ENCODE results near the gene OSM.

Gene OSM

DNA sequence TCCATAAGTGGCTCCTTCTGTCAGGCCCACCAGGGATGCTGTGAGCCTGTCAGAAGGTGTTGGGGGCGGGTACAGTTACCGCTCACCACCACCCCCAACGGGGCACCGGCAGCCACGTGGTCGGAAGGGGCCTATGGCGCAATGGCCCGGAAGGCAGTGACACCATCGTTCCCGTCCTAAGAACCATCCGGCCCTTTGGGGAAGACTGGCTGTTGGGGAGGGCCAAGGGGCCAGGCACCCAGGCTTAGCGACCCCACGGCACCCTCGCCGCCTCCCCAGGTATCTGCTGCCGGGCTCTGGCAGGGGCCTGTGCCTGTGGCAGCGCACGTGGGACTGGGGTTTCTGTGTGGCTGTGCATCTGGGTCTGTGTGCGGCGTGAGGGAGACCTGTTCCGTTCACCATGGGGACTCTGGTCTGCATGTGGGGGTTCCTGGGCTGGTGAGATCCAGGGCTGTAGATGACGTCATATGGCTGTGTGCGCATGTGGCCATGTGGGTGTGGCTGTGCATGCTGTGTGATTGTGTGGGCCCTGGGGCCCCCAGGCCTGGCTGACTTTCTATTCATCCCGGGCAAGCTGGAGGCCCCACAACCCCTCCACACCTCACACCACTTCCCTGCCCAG is 717 bp downstream of the OSM start:
- DNase-seq: peak in 14 of 56 donors; percentile 8 to 51 (median 24)

- DNase-seq: no peak
Observed at GRCh38 chr22:30265131-30265720, 1.4 kb downstream of the OSM start.

DNA sequence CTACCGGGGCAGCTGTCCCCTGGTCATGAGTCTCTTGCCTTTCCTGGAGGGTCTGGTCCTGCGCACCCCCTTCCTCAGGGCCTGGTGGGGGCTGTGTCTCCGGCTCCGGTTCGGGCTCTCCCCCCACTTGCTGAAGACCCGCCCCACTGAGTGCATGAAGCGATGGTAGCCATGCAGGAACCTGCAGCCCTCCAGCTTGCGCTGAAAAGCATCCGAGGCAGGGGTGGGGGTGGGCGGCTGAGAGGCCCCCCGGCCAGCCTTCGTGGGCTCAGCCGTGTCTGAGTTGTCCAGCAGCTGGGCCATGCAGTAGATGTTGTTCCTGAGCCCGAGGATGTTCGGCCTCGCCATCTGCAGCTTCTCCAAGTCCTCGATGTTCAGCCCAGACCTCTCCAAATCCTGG is 2.8 kb downstream of the OSM start:
- DNase-seq: no peak

DNA sequence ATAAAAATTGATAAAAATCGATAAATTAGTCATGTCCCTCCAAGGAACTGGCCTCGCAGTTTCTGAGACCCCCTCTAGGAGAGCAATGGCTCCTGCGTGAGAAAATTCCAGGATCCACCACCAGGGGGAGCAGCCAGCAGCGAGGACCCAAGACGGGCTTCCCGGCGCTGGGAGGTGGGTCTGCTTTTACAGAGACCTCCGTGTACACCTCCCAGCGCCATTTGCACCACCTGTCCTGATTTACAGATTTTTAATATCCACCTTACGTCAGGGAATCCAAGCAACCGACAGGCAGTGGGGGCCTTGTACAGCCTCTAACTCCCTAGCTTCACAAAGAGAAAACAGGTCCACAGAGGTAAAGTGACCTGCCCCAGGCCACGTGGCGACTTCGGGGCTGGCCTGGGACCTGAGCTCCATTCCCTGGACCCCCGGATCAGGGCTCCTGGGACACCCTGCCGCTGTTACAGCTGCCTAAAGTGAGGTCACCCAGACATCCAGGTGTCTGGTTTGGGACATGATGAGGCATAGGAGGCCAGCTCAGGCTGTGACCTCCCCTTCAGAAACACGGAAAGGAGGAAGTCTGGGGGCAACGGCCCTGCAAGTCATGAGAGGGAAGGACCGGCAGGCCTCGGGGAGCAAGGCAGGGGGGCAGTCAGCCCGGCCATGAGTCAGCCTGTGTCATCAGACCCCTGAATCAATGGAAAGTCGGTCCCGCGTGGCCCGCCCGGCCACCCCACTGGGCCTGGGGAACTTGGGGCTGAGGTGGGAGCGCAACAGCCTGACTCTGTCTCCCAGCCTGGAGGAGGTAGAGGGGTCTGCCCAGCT is 3.5 kb downstream of the OSM start:
- DNase-seq: peak in 47 of 56 donors; percentile 10 to 74 (median 44)

- DNase-seq: no peak
Observed at GRCh38 chr22:30262112-30262511, 4.5 kb downstream of the OSM start.

GRCh38 chr22:30261134-30261533 is 5.5 kb downstream of the OSM start:
- no peak for DNase-seq

GRCh38 chr22:30260682-30261081 is 6.0 kb downstream of the OSM start:
- DNase-seq: no peak

DNA sequence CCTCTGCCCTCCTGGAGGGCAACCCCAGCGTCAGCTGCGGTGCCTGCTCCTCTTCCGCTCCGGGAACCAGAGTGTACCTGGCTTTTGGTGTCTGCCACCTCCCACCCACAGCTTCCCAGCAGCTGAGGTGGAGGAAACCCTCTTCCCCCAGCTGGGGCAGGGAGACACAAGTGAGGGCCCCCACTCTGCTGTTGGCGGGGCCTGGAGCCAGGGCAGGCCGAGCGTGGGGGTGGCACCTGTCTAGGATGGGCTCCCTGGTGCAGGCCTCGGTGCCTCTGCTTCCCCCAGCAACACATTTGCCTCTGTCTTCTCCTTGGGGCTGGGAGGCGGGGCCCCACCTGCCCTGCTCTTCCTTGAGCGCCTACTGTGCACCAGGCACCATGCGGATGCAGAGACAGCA is 6.4 kb downstream of the OSM start:
- DNase-seq: no peak

DNA sequence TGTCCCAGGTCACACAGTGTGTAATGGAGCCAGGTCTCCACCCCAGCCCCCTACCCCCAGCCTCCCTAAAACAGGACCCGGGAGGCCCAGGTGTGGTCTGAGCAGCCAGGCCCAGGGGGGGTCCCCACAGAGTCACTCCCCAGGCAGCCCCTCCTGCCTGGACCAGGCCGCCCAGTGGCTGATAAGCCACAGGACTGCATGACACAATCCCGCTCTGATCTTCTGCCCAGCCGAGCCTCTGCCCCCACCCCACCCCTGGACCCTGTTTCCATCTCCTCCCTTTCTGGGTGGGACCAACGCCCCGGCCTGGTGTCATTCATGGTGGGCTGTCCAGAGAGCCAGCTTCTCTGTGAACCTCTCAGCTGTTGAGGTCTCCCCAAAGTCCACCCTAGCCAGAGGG is 12.3 kb downstream of the OSM start:
- DNase-seq: no peak

- DNase-seq: peak in 46 of 56 donors; percentile 8 to 91 (median 49)
Observed at GRCh38 chr22:30253205-30253852, 13.3 kb downstream of the OSM start.

GRCh38 chr22:30252411-30253204 is 14.0 kb downstream of the OSM start:
- no peak for DNase-seq

DNA sequence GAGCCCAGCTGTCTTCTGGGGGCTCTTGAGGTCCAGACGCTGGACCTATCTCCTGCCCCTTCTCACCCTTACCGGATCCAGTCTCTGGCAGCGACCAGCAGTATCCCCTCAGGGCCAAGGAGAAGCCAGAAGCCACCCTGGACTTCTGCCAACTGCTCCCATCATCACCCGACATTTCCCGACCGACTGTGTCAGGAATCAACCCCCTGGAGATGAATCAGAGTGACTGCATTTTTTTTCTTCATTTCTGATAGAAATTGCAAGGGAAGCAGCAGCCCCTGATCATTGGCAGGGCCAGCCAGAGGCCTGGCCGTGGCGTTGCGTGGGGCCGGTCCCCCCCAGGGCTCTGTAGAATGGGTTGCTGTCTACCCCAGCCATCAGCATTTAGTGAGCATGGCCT is 14.9 kb downstream of the OSM start:
- no peak for DNase-seq

DNA sequence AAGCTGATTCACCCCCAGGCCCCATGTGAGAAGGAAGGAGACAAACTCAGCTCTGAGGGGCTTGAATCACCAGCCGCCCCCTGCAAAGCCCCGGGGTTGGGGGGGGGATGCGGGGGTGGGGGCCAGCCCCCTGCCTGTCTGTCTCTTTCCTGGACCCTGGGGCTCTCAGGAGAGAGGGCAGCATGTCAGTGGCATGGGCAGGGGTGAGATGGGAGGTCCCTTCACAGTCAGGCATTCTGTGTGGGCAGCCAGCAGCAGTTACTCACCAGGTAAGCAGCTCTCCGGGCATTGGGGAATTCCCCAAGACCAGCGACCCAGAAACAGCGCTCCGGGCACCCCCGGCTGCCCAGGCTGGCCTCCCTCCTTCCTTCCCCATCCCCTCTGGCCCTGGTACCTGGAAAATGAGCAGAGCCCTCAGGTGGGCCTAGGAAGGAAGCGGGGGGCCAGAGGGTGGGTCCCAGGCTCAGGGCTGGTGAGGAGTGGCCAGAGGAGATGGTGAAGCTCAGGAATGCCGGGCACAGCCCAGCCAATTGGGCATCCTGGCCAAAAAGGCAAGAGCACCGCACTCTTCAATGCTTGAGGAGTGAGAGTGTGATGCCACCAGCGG is 15.9 kb downstream of the OSM start:
- no peak for DNase-seq

- no peak for DNase-seq
Observed at GRCh38 chr22:30250039-30250565, 16.5 kb downstream of the OSM start.

GRCh38 chr22:30249049-30250038 is 17.3 kb downstream of the OSM start:
- DNase-seq: no peak

- DNase-seq: no peak
Observed at GRCh38 chr22:30248484-30248883, 18.2 kb downstream of the OSM start.

- DNase-seq: no peak
Observed at GRCh38 chr22:30247974-30248373, 18.7 kb downstream of the OSM start.

GRCh38 chr22:30247561-30247960 is 19.1 kb downstream of the OSM start:
- no peak for DNase-seq

- no peak for DNase-seq
Observed at GRCh38 chr22:30246814-30247376, 19.8 kb downstream of the OSM start.
